A549 (cell line): ENCODE results near the gene PTPRE. TPM values are rescaled to one million over a fixed set of nuclear protein-coding genes. Genes with fewer than 3 reads are reported as not detected.

ENCODE experiments used
- ATAC-seq, 2 experiments: fragments of 200-7000 bp in 1 of 2; fragments of >200 bp in 1 of 2; cut with Nextera tagmentation in 1 of 2; cut with Tn5 transposase in 1 of 2; 3 replicates each; pipeline versions ENCODE4 v1.8.0 to v1.9.1; 2018 to 2020; ENCODE audit warnings: mild to moderate bottlenecking in 1 of 2, moderate library complexity in 1 of 2
- CTCF ChIA-PET: fragments of 300-600 bp; sonication (Branson Sonifier 250); formaldehyde crosslinking; extraction: SDS; loops from one replicate; lab custom pipeline; 2021; ENCODE audit warnings: antibody characterized with exemption, inconsistent platforms; lab: Yijun Ruan, JAX
- POLR2A ChIA-PET: fragments of 350-600 bp; formaldehyde crosslinking; extraction: SDS; loops from one replicate; lab custom pipeline; 2021; ENCODE audit warnings: antibody characterized with exemption, inconsistent platforms; lab: Yijun Ruan, JAX
- DNase-seq, 2 experiments: peaks; one replicate each; pipeline versions ENCODE4 v3.0.0 to v3.0.0-alpha.2; 2011 to 2016; ENCODE audit warnings: low read depth in 1 of 2, low spot score in 1 of 2
- FAIRE-seq: peaks from 2 replicates; lab custom pipeline; 2011; peaks lifted over from hg19 to GRCh38; lab: Jason Lieb, UNC
- H3K27ac ChIP-seq, 2 experiments: fragments of >200 bp; sonication (Bioruptor Twin); formaldehyde crosslinking; 3 replicates each; pipeline ENCODE4 v1.5.1; 2016 to 2017
- H3K4me1 ChIP-seq: fragments of >200 bp; sonication (Bioruptor Twin); formaldehyde crosslinking; 3 replicates; pipeline ENCODE4 v1.6.1; 2016
- H3K4me2 ChIP-seq: fragments of >200 bp; sonication (Bioruptor Twin); formaldehyde crosslinking; 3 replicates; pipeline ENCODE4 v1.6.1; 2016
- H3K4me3 ChIP-seq: fragments of >200 bp; sonication (Bioruptor Twin); formaldehyde crosslinking; 3 replicates; pipeline ENCODE4 v1.5.1; 2016
- H3K9me3 ChIP-seq: fragments of >200 bp; sonication (Bioruptor Twin); formaldehyde crosslinking; 3 replicates; pipeline ENCODE4 v1.6.1; 2016
- ATOH8 ChIP-seq: fragments of 250-450 bp; sonication (Bioruptor Pico); IDR thresholded peaks from 2 replicates; pipeline ENCODE4 v1.5.0; 2020; ENCODE audit warnings: low read depth, mild to moderate bottlenecking, moderate library complexity
- BCL3 ChIP-seq: fragments of >200 bp; sonication (Bioruptor Twin); formaldehyde crosslinking; IDR thresholded peaks from 3 replicates; pipeline ENCODE4 v1.6.1; 2016
- CBX2 ChIP-seq: fragments of 200-600 bp; sonication (generic); IDR thresholded peaks from 2 replicates; pipeline ENCODE4 v1.6.1; 2016; ENCODE audit warnings: low read depth, mild to moderate bottlenecking, borderline replicate concordance
- CHD4 ChIP-seq: fragments of 200-600 bp; sonication (generic); IDR thresholded peaks from 2 replicates; pipeline ENCODE4 v1.6.1; 2016; ENCODE audit warnings: antibody characterized with exemption, mild to moderate bottlenecking, borderline replicate concordance
- EHF ChIP-seq: fragments of 250-450 bp; sonication (Bioruptor Pico); IDR thresholded peaks from 2 replicates; pipeline ENCODE4 v1.5.0; 2020; ENCODE audit warnings: mild to moderate bottlenecking
- EHMT2 ChIP-seq: fragments of 200-600 bp; sonication (generic); IDR thresholded peaks from 2 replicates; pipeline ENCODE4 v1.6.1; 2016; ENCODE audit warnings: antibody characterized with exemption, low read depth, mild to moderate bottlenecking, moderate library complexity
- FOXS1 ChIP-seq: fragments of 250-450 bp; sonication (Bioruptor Pico); IDR thresholded peaks from 2 replicates; pipeline ENCODE4 v1.5.0; 2020; ENCODE audit warnings: mild to moderate bottlenecking, moderate library complexity
- HMGXB4 ChIP-seq: fragments of 250-450 bp; sonication (Bioruptor Pico); IDR thresholded peaks from 2 replicates; pipeline ENCODE4 v1.5.0; 2021; ENCODE audit warnings: mild to moderate bottlenecking, moderate library complexity, borderline replicate concordance
- HOXA7 ChIP-seq: fragments of 250-450 bp; sonication (Bioruptor Pico); IDR thresholded peaks from 2 replicates; pipeline ENCODE4 v1.5.0; 2020; ENCODE audit warnings: mild to moderate bottlenecking, moderate library complexity
- HOXB13 ChIP-seq: fragments of 250-450 bp; sonication (Bioruptor Pico); IDR thresholded peaks from 2 replicates; pipeline ENCODE4 v1.5.0; 2020; ENCODE audit warnings: low read depth, mild to moderate bottlenecking, moderate library complexity
- HOXB5 ChIP-seq: fragments of 250-450 bp; sonication (Bioruptor Pico); IDR thresholded peaks from 2 replicates; pipeline ENCODE4 v1.5.0; 2020; ENCODE audit warnings: mild to moderate bottlenecking, moderate library complexity
- JUN ChIP-seq, 2 experiments: fragments of >200 bp; sonication (Bioruptor Twin); formaldehyde crosslinking; IDR thresholded peaks; 2 replicates in 1 of 2; 3 replicates in 1 of 2; pipeline ENCODE4 v1.6.1; 2016 to 2017
- NPAS2 ChIP-seq: fragments of 250-450 bp; sonication (Bioruptor Pico); IDR thresholded peaks from 2 replicates; pipeline ENCODE4 v1.8.0; 2022; ENCODE audit warnings: mild to moderate bottlenecking, moderate library complexity, borderline replicate concordance
- PBX3 ChIP-seq: IDR thresholded peaks from 2 replicates; pipeline ENCODE4 v1.6.1; 2012
- PHF8 ChIP-seq: fragments of 200-600 bp; sonication (generic); IDR thresholded peaks from 2 replicates; pipeline ENCODE4 v1.6.1; 2016; ENCODE audit warnings: low read depth, mild to moderate bottlenecking, antibody characterized with exemption, moderate library complexity, borderline replicate concordance
- POLR2AphosphoS2 ChIP-seq: conservative IDR thresholded peaks from 2 replicates; pipeline ENCODE4 v1.6.1; 2012; ENCODE audit warnings: low read length, improper control_type of control experiment, inconsistent platforms
- RCOR1 ChIP-seq: fragments of 150-350 bp; IDR thresholded peaks from 2 replicates; pipeline ENCODE4 v1.6.1; 2014; ENCODE audit warnings: antibody characterized with exemption, low read length, low read depth
- RFX5 ChIP-seq: fragments of 450-650 bp; IDR thresholded peaks from 2 replicates; pipeline ENCODE4 v1.7.1; 2014; ENCODE audit warnings: antibody characterized with exemption, mild to moderate bottlenecking, moderate library complexity
- SMC3 ChIP-seq: fragments of >200 bp; sonication (Bioruptor Twin); formaldehyde crosslinking; IDR thresholded peaks from 3 replicates; pipeline ENCODE4 v1.6.1; 2018; ENCODE audit warnings: inconsistent platforms
- SREBF2 ChIP-seq: fragments of 450-650 bp; IDR thresholded peaks from 2 replicates; pipeline ENCODE4 v1.6.1; 2014; ENCODE audit warnings: mild to moderate bottlenecking, moderate library complexity
- USF2 ChIP-seq: fragments of 450-650 bp; IDR thresholded peaks from 2 replicates; pipeline ENCODE4 v1.6.1; 2014; ENCODE audit warnings: antibody characterized with exemption
- ZFP36 ChIP-seq: fragments of 450-650 bp; IDR thresholded peaks from 2 replicates; pipeline ENCODE4 v1.6.1; 2014; ENCODE audit warnings: borderline replicate concordance; ENCODE audit not compliant: partially characterized antibody
- ZNF302 ChIP-seq: fragments of 250-450 bp; sonication (Bioruptor Pico); IDR thresholded peaks from 2 replicates; pipeline ENCODE4 v1.9.0; 2021; ENCODE audit warnings: inconsistent platforms, mild to moderate bottlenecking, moderate library complexity
- WGBS: methylation state at CpG from one replicate; pipeline ENCODE4 v1.1.6; 2017; ENCODE audit errors: missing lambda C conversion rate; 5-methylcytosine and 5-hydroxymethylcytosine counted together
- polyA plus RNA-seq, 4 experiments: library from polyadenylated mRNA; depleted of rRNA in 3 of 4; stranded (reverse); fragments of >200 nt; fragmentation: RNase III in 1 of 4; extraction: RNeasy Plus Mini Kit Qiagen cat#74134 plus additional on column Dnase treatment in 1 of 4; gene quantifications; 2 replicates in 3 of 4; 3 replicates in 1 of 4; pipeline ENCODE4 v1.2.3, GENCODE V29; 2011 to 2017

Gene PTPRE
- polyA plus RNA-seq, 2 of the 4 experiments (the other 2 are of a cell fraction): 0.31 to 1.5 TPM

- FAIRE-seq (no peak), DNase-seq (no peak), ATAC-seq (no peak)
- H3K4me3 ChIP-seq: no peak overlapping the region
- H3K4me1 ChIP-seq: no peaks in the 10 kb centered on the region
- ChIA-PET POLR2A (no interaction called here), CTCF (interaction anchor here (1.4 kb wide), 1 partner anchor 26 kb away, joined by 5 read pairs; no protein-coding TSS in a partner anchor)
- 33% methylated on average over 1 of the region's 2 CpGs for WGBS
- H3K4me2 ChIP-seq: no peak overlapping the region
- no peak for TF ChIP-seq BCL3
- TF ChIP-seq ZFP36: no peak
- TF ChIP-seq PBX3: no peak
- no peak for TF ChIP-seq HOXB13 (CRISPR knock-in tag)
- no peak for TF ChIP-seq POLR2AphosphoS2
- TF ChIP-seq CBX2: no peak
- TF ChIP-seq SMC3: no peak
- TF ChIP-seq HMGXB4 (CRISPR knock-in tag): no peak
- no peak for TF ChIP-seq PHF8
- TF ChIP-seq NPAS2 (CRISPR knock-in tag): no peak
- TF ChIP-seq RFX5: no peak
- no peak for TF ChIP-seq SREBF2
- no peak for TF ChIP-seq EHMT2
- TF ChIP-seq EHF: no peak
- H3K27ac ChIP-seq: no peak overlapping the region
- H3K9me3 ChIP-seq: no peaks in the 10 kb centered on the region
These were observed 26.3 kb upstream of the PTPRE start for GRCh38 chr10:127880557-127880956.

- ChIA-PET POLR2A (no interaction called here), CTCF (interaction anchor here (1.4 kb wide), 1 partner anchor 27 kb away, joined by 5 read pairs; no protein-coding TSS in a partner anchor)
- FAIRE-seq (no peak), DNase-seq (no peak), ATAC-seq (no peak)
- no peak for TF ChIP-seq ZNF302 (CRISPR knock-in tag)
- no peak for TF ChIP-seq HOXA7 (CRISPR knock-in tag)
- no peak for TF ChIP-seq JUN (IDR thresholded peaks at IDR 0.05)
- TF ChIP-seq PHF8: no peak
- TF ChIP-seq EHMT2: no peak
- no peak for TF ChIP-seq HOXB5 (CRISPR knock-in tag)
- TF ChIP-seq ATOH8: no peak
- Histone ChIP-seq H3K27ac (no peak overlapping the region), H3K4me1 (no peaks in the 10 kb centered on the region), H3K4me2 (no peak overlapping the region), H3K4me3 (no peak overlapping the region), H3K9me3 (no peaks in the 10 kb centered on the region)
- 44% methylated on average over 8 of the region's 8 CpGs for WGBS
These were observed 25.6 kb upstream of the PTPRE start for GRCh38 chr10:127881262-127881661.

- ChIA-PET POLR2A (no interaction called here), CTCF (no interaction called here)
- FAIRE-seq (no peak), ATAC-seq (no peak), DNase-seq (no peak)
- H3K27ac ChIP-seq: no peak overlapping the region
- TF ChIP-seq CHD4 (no peak), FOXS1 (CRISPR knock-in tag) (no peak), EHMT2 (no peak), RCOR1 (no peak), USF2 (no peak), ZFP36 (no peak)
- H3K4me3 ChIP-seq: no peak overlapping the region
- H3K4me1 ChIP-seq: no peaks in the 10 kb centered on the region
- no peaks in the 10 kb centered on the region for H3K9me3 ChIP-seq
- 31% methylated on average over 8 of the region's 8 CpGs for WGBS
- H3K4me2 ChIP-seq: no peak overlapping the region
These were observed 24.5 kb upstream of the PTPRE start for GRCh38 chr10:127882391-127882790.
